CD4-positive, alpha-beta T cell treated with Interleukin-1 beta for 1 hour (primary cell): Measurements from ENCODE around the gene PPP2R5C.
A peak's percentile ranks its signal among the peaks of the same experiment; 100 is the strongest.
"Not testable (repeated sequence)": the region's sequence is repeated elsewhere in the genome, so short reads cannot be mapped to it uniquely, and the experiment has no call there.

Experiments used
- DNase-seq, 2 donors: peaks; one replicate each; pipeline ENCODE4 v3.0.0-alpha.2; 2020 to 2022

The PPP2R5C gene

GRCh38 chr14:101957406-101958234 lies 196.1 kb downstream of the PPP2R5C start:
- no peak for DNase-seq

GRCh38 chr14:101958418-101959180 lies 197.1 kb downstream of the PPP2R5C start:
- no peak for DNase-seq

GRCh38 chr14:101959277-101959676 lies 197.8 kb downstream of the PPP2R5C start:
- DNase-seq = no peak

- DNase-seq = peak in 1 of 2 donors; percentile 32
Measured at GRCh38 chr14:101960225-101960624, 198.7 kb downstream of the PPP2R5C start.

- peak; percentile 81 to 82 for DNase-seq
Measured at GRCh38 chr14:101961011-101961721, 199.7 kb downstream of the PPP2R5C start.

GRCh38 chr14:101961746-101962502 lies 200.4 kb downstream of the PPP2R5C start:
- no peak for DNase-seq

GRCh38 chr14:101962503-101962874 lies 201.0 kb downstream of the PPP2R5C start:
- no peak for DNase-seq

- DNase-seq = no peak
Measured at GRCh38 chr14:101963052-101963451, 201.5 kb downstream of the PPP2R5C start.

- DNase-seq = no peak
Measured at GRCh38 chr14:101963656-101964296, 202.3 kb downstream of the PPP2R5C start.

- DNase-seq = peak; percentile 90 to 91
Measured at GRCh38 chr14:101964297-101965180, 203.0 kb downstream of the PPP2R5C start, which contains the start of gene DYNC1H1. TSS of gene DYNC1H1 (plus strand) at chr14:101964573. CDS start at chr14:101964692, 119 bp downstream.

- peak; percentile 67 to 70 for DNase-seq
Measured at GRCh38 chr14:101965181-101965544, 203.7 kb downstream of the PPP2R5C start.

GRCh38 chr14:101965770-101966722 lies 204.5 kb downstream of the PPP2R5C start:
- DNase-seq = no peak

- no peak for DNase-seq
Measured at GRCh38 chr14:101966742-101967141, 205.2 kb downstream of the PPP2R5C start.

GRCh38 chr14:101968186-101968585 lies 206.7 kb downstream of the PPP2R5C start:
- no peak for DNase-seq

- no peak for DNase-seq
Measured at GRCh38 chr14:101969481-101969880, 208.0 kb downstream of the PPP2R5C start.

GRCh38 chr14:101970830-101971400 lies 209.4 kb downstream of the PPP2R5C start:
- no peak for DNase-seq

GRCh38 chr14:101971458-101971857 lies 209.9 kb downstream of the PPP2R5C start:
- DNase-seq = not testable (repeated sequence)

- peak in 1 of 2 donors; percentile 75 for DNase-seq
Measured at GRCh38 chr14:101972126-101972866, 210.8 kb downstream of the PPP2R5C start.

GRCh38 chr14:101973356-101973755 lies 211.8 kb downstream of the PPP2R5C start:
- DNase-seq = no peak
